Ascending aorta (tissue), 2 donors: ENCODE results near the gene SACM1L. TPM values are rescaled to one million over a fixed set of nuclear protein-coding genes. Genes with fewer than 3 reads are reported as not detected.

ENCODE experiments used
- DNase-seq, 2 donors: peaks; one replicate each; pipeline ENCODE4 v3.0.0-alpha.2; 2019; ENCODE audit warnings: low spot score in 2 of 2
- H3K27ac ChIP-seq, 2 donors: fragments of 200-600 bp; sonication (generic); one replicate each; pipeline ENCODE4 v1.5.1; 2016 to 2017; ENCODE audit warnings: mild to moderate bottlenecking in 1 of 2
- H3K27me3 ChIP-seq: fragments of 200-600 bp; sonication (generic); one replicate; pipeline ENCODE4 v1.5.1; 2017
- H3K36me3 ChIP-seq, 2 donors: fragments of 200-600 bp; sonication (generic); one replicate each; pipeline ENCODE4 v1.5.1; 2016
- H3K4me1 ChIP-seq, 2 donors: fragments of 200-600 bp; sonication (generic); one replicate each; pipeline ENCODE4 v1.5.1; 2016 to 2017; ENCODE audit warnings: mild to moderate bottlenecking in 1 of 2
- H3K4me3 ChIP-seq, 2 donors: fragments of 200-600 bp; sonication (generic); one replicate each; pipeline ENCODE4 v1.5.1; 2016 to 2017; ENCODE audit warnings: mild to moderate bottlenecking in 1 of 2
- H3K9me3 ChIP-seq, 2 donors: fragments of 200-600 bp; sonication (generic); one replicate each; pipeline ENCODE4 v1.5.1; 2016
- CTCF ChIP-seq, 3 experiments: fragments of 200-600 bp in 2 of 3; fragments of 450-650 bp in 1 of 3; sonication (generic) in 2 of 3; IDR thresholded peaks; one replicate each; pipeline ENCODE4 v1.5.1; 2016 to 2019; ENCODE audit warnings: antibody characterized with exemption in 3 of 3, mild to moderate bottlenecking in 1 of 3, moderate library complexity in 1 of 3
- intact Hi-C: fragments of 100-400 bp; cut with DNase I; formaldehyde crosslinking; loops from one replicate; pipeline ENCODE4 v1.15.1; 2023
- total RNA-seq: library from RNA; depleted of rRNA; stranded (reverse); fragments of >200 nt; gene quantifications from one replicate; pipeline ENCODE4 v1.1.0, GENCODE V29; 2016

The SACM1L gene
- total RNA-seq, 1 donor from 2014 or later: 7.2 TPM

GRCh38 chr3:45737234-45737633 lies 48.0 kb downstream of the SACM1L start:
- Histone ChIP-seq H3K36me3 (peaks cover 60 to 94% of the 10 kb centered on the region in 2 donors), H3K27me3 (no peaks in the 10 kb centered on the region), H3K4me3 (no peak overlapping the region), H3K4me1 (no peaks in the 10 kb centered on the region), H3K9me3 (no peaks in the 10 kb centered on the region), H3K27ac (no peak overlapping the region)
- no peak for DNase-seq
- intact Hi-C loops: no loop called here
- TF ChIP-seq CTCF (IDR thresholded peaks at IDR 0.05): no peak

GRCh38 chr3:45739991-45740390 lies 50.8 kb downstream of the SACM1L start:
- Histone ChIP-seq H3K27ac (no peak overlapping the region), H3K27me3 (no peaks in the 10 kb centered on the region), H3K4me1 (no peaks in the 10 kb centered on the region), H3K9me3 (no peaks in the 10 kb centered on the region), H3K36me3 (peaks cover 64 to 85% of the 10 kb centered on the region in 2 donors), H3K4me3 (no peak overlapping the region)
- no peak for TF ChIP-seq CTCF (IDR thresholded peaks at IDR 0.05)
- intact Hi-C loops: no loop called here
- DNase-seq: no peak

GRCh38 chr3:45741247-45741646 lies 52.1 kb downstream of the SACM1L start:
- H3K36me3 ChIP-seq: peaks cover 61 to 85% of the 10 kb centered on the region in 2 donors

GRCh38 chr3:45741742-45742460 lies 52.7 kb downstream of the SACM1L start:
- no peak for TF ChIP-seq CTCF (IDR thresholded peaks at IDR 0.05)
- Histone ChIP-seq H3K9me3 (no peaks in the 10 kb centered on the region), H3K36me3 (peaks cover 60 to 85% of the 10 kb centered on the region in 2 donors), H3K4me3 (no peak overlapping the region), H3K27me3 (no peaks in the 10 kb centered on the region), H3K4me1 (no peaks in the 10 kb centered on the region), H3K27ac (no peak overlapping the region)
- intact Hi-C loops: no loop called here
- no peak for DNase-seq

More at GRCh38 chr3:45741247-45741646, 52.1 kb downstream of the SACM1L start:
- intact Hi-C loops: no loop called here
- no peak for DNase-seq
- Histone ChIP-seq H3K27ac (no peak overlapping the region), H3K4me3 (no peak overlapping the region), H3K4me1 (no peaks in the 10 kb centered on the region), H3K9me3 (no peaks in the 10 kb centered on the region), H3K27me3 (no peaks in the 10 kb centered on the region)
- no peak for TF ChIP-seq CTCF (IDR thresholded peaks at IDR 0.05)

- DNase-seq: no peak
- no peaks in the 10 kb centered on the region for H3K27me3 ChIP-seq
- no peak overlapping the region for H3K27ac ChIP-seq
- no peak for TF ChIP-seq CTCF (IDR thresholded peaks at IDR 0.05)
- intact Hi-C loops: no loop called here
- H3K4me3 ChIP-seq: no peak overlapping the region
- H3K9me3 ChIP-seq: no peaks in the 10 kb centered on the region
- peaks cover 54 to 84% of the 10 kb centered on the region in 2 donors for H3K36me3 ChIP-seq
- no peaks in the 10 kb centered on the region for H3K4me1 ChIP-seq
Observed at GRCh38 chr3:45742461-45743089, 53.4 kb downstream of the SACM1L start.
